Osteoblast (primary cell): Measurements from ENCODE around the gene NAIF1. TPM values are rescaled to one million over a fixed set of nuclear protein-coding genes. Genes with fewer than 3 reads are reported as not detected.

Experiments
- DNase-seq: peaks from one replicate; pipeline ENCODE4 v3.0.0; 2011; ENCODE audit warnings: low spot score, mixed read lengths; ENCODE audit not compliant: insufficient read length; ENCODE audit errors: missing footprints
- H2AFZ ChIP-seq: 2 replicates; pipeline ENCODE4 v1.6.0; 2011; ENCODE audit warnings: mild to moderate bottlenecking, low read length
- H3K27ac ChIP-seq: 2 replicates; pipeline ENCODE4 v1.5.1; 2011; ENCODE audit warnings: mild to moderate bottlenecking, low read depth, low read length, moderate library complexity
- H3K27me3 ChIP-seq: 2 replicates; pipeline ENCODE4 v1.6.0; 2012; ENCODE audit warnings: mild to moderate bottlenecking, control low read depth, inconsistent platforms, low read length, moderate library complexity; ENCODE audit not compliant: insufficient read depth
- H3K36me3 ChIP-seq: 2 replicates; pipeline ENCODE4 v1.5.1; 2011; ENCODE audit warnings: mild to moderate bottlenecking, low read length, control low read depth, moderate library complexity; ENCODE audit not compliant: insufficient read depth
- H3K4me1 ChIP-seq: 2 replicates; pipeline ENCODE4 v1.5.1; 2011; ENCODE audit warnings: mild to moderate bottlenecking, low read length, control low read depth, moderate library complexity; ENCODE audit not compliant: insufficient read depth
- H3K4me2 ChIP-seq: 2 replicates; pipeline ENCODE4 v1.6.0; 2011; ENCODE audit warnings: mild to moderate bottlenecking, low read length; ENCODE audit not compliant: insufficient read depth
- H3K4me3 ChIP-seq: fragments of 200-600 bp; sonication (generic); 3 replicates; pipeline ENCODE4 v1.5.1; 2012; ENCODE audit warnings: mild to moderate bottlenecking, low read length, inconsistent platforms; ENCODE audit not compliant: insufficient read depth
- H3K79me2 ChIP-seq: 2 replicates; pipeline ENCODE4 v1.6.0; 2012; ENCODE audit warnings: mild to moderate bottlenecking, low read length, control low read depth, inconsistent platforms; ENCODE audit not compliant: insufficient read depth
- H3K9me3 ChIP-seq: 2 replicates; pipeline ENCODE4 v1.5.1; 2011; ENCODE audit warnings: low read depth, low read length, control low read depth
- H4K20me1 ChIP-seq: 2 replicates; pipeline ENCODE4 v1.6.0; 2012; ENCODE audit warnings: mild to moderate bottlenecking, low read length, control low read depth; ENCODE audit not compliant: insufficient read depth
- CTCF ChIP-seq: IDR thresholded peaks from 2 replicates; pipeline ENCODE4 v1.5.1; 2011; ENCODE audit warnings: mild to moderate bottlenecking, low read depth, low read length, moderate library complexity; ENCODE audit errors: extremely low read depth
- total RNA-seq: library from RNA; depleted of rRNA; stranded (reverse); fragments of >200 nt; gene quantifications from 2 replicates; pipeline ENCODE4 v1.2.3, GENCODE V29; 2012

Gene NAIF1
- total RNA-seq, 1 donor: 10.1 TPM

- peak overlapping the region; percentile 67 for H2AFZ ChIP-seq
- H3K27me3 ChIP-seq: no peaks in the 10 kb centered on the region
- H3K36me3 ChIP-seq: no peaks in the 10 kb centered on the region
- H3K79me2 ChIP-seq: peaks cover 64% of the 10 kb centered on the region
- H3K4me1 ChIP-seq: peaks cover 45% of the 10 kb centered on the region
- DNase-seq: no peak
- H3K4me3 ChIP-seq: peak overlapping the region; percentile 84
- H4K20me1 ChIP-seq: no peaks in the 10 kb centered on the region
- TF ChIP-seq CTCF: no peak
- H3K4me2 ChIP-seq: peak overlapping the region; percentile 98
- no peaks in the 10 kb centered on the region for H3K9me3 ChIP-seq
- H3K27ac ChIP-seq: peak overlapping the region; percentile 75
These were observed 1.5 kb upstream of the NAIF1 start for GRCh38 chr9:128068386-128069205.

GRCh38 chr9:128067645-128068385 lies 695 bp upstream of the NAIF1 start, which contains the start of gene SLC25A25:
TSS of gene SLC25A25 (plus strand) at chr9:128068232. CDS start at chr9:128068320, 88 bp downstream.
- peak within 1 kb of the TSS; percentile 96 for H3K27ac ChIP-seq
- no peak for TF ChIP-seq CTCF
- H3K9me3 ChIP-seq: no peaks in the 10 kb centered on the region
- peaks cover 6% of the 10 kb centered on the region for H3K36me3 ChIP-seq
- H3K27me3 ChIP-seq: no peaks in the 10 kb centered on the region
- H3K4me2 ChIP-seq: peak within 1 kb of the TSS; percentile 98
- peak; percentile 99 for DNase-seq
- peaks cover 37% of the 10 kb centered on the region for H3K4me1 ChIP-seq
- H4K20me1 ChIP-seq: no peaks in the 10 kb centered on the region
- H3K4me3 ChIP-seq: peak within 1 kb of the TSS; percentile 84
- peak within 1 kb of the TSS; percentile 86 for H2AFZ ChIP-seq
- H3K79me2 ChIP-seq: peaks cover 59% of the 10 kb centered on the region

GRCh38 chr9:128065907-128066712 lies 1.0 kb downstream of the NAIF1 start:
- Histone ChIP-seq H3K9me3 (no peaks in the 10 kb centered on the region), H3K79me2 (peaks cover 48% of the 10 kb centered on the region), H3K27me3 (no peaks in the 10 kb centered on the region)

More at GRCh38 chr9:128065907-128066712, 1.0 kb downstream of the NAIF1 start:
- Histone ChIP-seq H2AFZ (no peak overlapping the region), H3K36me3 (peaks cover 15% of the 10 kb centered on the region), H3K4me2 (peak overlapping the region; percentile 96), H3K4me3 (peak overlapping the region; percentile 73), H3K4me1 (peaks cover 22% of the 10 kb centered on the region), H3K27ac (no peak overlapping the region), H4K20me1 (no peaks in the 10 kb centered on the region)
- DNase-seq: no peak
- TF ChIP-seq CTCF: no peak
